GM18873 (cell line): ENCODE data around the gene RBM25.
"Not testable (repeated sequence)": the region's sequence is repeated elsewhere in the genome, so short reads cannot be mapped to it uniquely, and the experiment has no call there.

Experiments
- ATAC-seq: cut with Tn5 transposase; IDR thresholded peaks from one replicate; pipeline ENCODE4 v1.9.1; 2021; ENCODE audit warnings: mild to moderate bottlenecking, moderate library complexity, moderate number of reproducible peaks; ENCODE audit not compliant: unreplicated experiment, low FRiP score

The RBM25 gene

DNA sequence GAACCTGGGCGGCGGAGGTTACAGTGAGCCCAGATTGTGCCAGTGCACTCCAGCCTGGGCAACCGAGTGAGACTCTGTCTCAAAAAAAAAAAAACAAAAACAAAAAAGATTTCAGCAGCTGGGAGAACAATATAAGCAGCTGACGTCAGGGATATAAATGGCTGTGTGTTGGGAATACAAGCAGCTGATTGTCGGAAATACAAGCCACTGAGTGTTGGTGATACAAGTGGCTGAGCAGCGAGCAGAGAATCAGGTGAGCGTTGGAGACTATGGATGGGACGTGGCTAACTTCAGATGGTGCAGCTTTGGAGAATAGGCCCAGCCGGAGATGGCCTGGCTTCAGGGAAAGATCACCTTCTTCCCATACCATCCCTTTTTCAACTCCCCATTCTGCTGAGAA, 109.9 kb downstream of the RBM25 start:
- ATAC-seq: no peak

DNA sequence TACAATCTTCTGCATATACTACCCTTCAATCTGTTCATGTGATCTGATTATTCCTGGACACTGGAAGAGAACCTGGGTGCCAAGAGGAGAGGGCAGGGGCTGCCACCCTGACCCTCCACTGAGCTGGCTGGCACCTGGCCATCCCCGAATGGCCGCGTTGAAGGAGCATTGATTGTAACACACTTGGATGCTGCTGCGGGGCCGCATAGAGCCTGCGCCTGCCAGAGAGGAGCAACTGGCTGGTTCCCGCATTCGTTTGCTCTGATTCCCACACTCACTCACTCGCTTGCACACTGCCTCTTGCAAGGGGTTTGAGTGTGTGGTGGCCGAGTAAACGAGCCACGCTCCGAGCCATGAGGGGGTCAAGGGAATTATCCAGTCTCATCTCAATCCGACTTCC, 110.4 kb downstream of the RBM25 start:
- no peak for ATAC-seq

DNA sequence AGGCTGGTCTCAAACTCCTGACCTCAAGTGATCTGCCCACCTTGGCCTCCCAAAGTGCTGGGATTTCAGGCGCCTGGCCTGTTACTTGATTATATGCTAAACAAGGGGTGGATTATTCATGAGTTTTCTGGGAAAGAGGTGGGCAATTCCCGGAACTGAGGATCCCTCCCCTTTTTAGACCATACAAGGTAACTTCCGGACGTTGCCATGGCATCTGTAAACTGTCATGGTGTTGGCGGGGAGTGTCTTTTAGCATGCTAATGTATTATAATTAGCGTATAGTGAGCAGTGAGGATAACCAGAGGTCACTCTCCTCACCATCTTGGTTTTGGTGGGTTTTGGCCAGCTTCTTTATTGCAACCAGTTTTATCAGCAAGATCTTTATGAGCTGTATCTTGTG, 111.5 kb downstream of the RBM25 start:
- not testable (repeated sequence) for ATAC-seq

DNA sequence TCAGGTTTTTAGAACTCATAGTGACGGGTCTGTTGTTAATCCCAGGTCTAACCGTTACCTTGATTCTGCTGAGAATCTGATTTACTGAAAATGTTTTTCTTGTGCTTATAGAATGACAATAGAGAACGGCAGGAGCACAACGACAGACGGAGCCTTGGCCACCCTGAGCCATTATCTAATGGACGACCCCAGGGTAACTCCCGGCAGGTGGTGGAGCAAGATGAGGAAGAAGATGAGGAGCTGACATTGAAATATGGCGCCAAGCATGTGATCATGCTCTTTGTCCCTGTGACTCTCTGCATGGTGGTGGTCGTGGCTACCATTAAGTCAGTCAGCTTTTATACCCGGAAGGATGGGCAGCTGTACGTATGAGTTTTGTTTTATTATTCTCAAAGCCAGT, 112.4 kb downstream of the RBM25 start:
- ATAC-seq: no peak

DNA sequence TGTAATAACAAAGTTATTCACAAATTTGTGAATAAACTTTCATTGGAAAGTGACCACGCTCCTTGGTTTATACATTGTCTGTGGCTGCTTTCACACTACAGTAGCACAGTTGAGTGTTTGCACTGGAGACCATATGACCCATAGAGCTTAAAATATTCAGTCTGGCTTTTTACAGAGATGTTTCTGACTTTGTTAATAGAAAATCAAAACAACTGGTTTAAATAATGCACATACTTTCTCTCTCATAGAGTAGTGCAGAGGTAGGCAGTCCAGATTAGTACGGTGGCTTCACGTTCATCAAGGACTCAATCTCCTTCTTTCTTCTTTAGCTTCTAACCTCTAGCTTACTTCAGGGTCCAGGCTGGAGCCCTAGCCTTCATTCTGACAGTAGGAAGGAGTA, 114.2 kb downstream of the RBM25 start:
- no peak for ATAC-seq

DNA sequence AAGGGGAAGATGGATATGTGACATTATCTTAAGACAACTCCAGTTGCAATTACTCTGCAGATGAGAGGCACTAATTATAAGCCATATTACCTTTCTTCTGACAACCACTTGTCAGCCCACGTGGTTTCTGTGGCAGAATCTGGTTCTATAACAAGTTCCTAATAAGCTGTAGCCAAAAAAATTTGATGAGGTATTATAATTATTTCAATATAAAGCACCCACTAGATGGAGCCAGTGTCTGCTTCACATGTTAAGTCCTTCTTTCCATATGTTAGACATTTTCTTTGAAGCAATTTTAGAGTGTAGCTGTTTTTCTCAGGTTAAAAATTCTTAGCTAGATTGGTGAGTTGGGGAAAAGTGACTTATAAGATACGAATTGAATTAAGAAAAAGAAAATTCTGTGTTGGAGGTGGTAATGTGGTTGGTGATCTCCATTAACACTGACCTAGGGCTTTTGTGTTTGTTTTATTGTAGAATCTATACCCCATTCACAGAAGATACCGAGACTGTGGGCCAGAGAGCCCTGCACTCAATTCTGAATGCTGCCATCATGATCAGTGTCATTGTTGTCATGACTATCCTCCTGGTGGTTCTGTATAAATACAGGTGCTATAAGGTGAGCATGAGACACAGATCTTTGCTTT, 114.9 kb downstream of the RBM25 start:
- ATAC-seq: no peak
